HG03439 (cell line): ENCODE results near the gene CUL1.

Experiments
- ATAC-seq: cut with Tn5 transposase; IDR thresholded peaks from one replicate; pipeline ENCODE4 v1.9.1; 2021; ENCODE audit warnings: mild to moderate bottlenecking, moderate library complexity; ENCODE audit not compliant: unreplicated experiment

Gene CUL1

GRCh38 chr7:148802101-148802493, 103.4 kb downstream of the CUL1 start:
- ATAC-seq: no peak

- no peak for ATAC-seq
These were observed 104.4 kb downstream of the CUL1 start for GRCh38 chr7:148803094-148803493.

- ATAC-seq: no peak
These were observed 105.9 kb downstream of the CUL1 start for GRCh38 chr7:148804343-148805235.

GRCh38 chr7:148806187-148806586, 107.5 kb downstream of the CUL1 start:
- ATAC-seq: no peak

GRCh38 chr7:148807436-148807835, 108.7 kb downstream of the CUL1 start:
- no peak for ATAC-seq

- no peak for ATAC-seq
These were observed 111.2 kb downstream of the CUL1 start for GRCh38 chr7:148809856-148810255.

GRCh38 chr7:148811892-148812291, 113.2 kb downstream of the CUL1 start:
- no peak for ATAC-seq

GRCh38 chr7:148813890-148814289, 115.2 kb downstream of the CUL1 start:
- no peak for ATAC-seq

- ATAC-seq: no peak
These were observed 116.3 kb downstream of the CUL1 start for GRCh38 chr7:148814922-148815559.

- ATAC-seq: no peak
These were observed 116.9 kb downstream of the CUL1 start for GRCh38 chr7:148815612-148816011.

- no peak for ATAC-seq
These were observed 121.1 kb downstream of the CUL1 start for GRCh38 chr7:148819697-148820360.

- no peak for ATAC-seq
These were observed 122.7 kb downstream of the CUL1 start for GRCh38 chr7:148821422-148821821.

- no peak for ATAC-seq
These were observed 126.2 kb downstream of the CUL1 start for GRCh38 chr7:148824864-148825263.

GRCh38 chr7:148825338-148825737, 126.6 kb downstream of the CUL1 start:
- no peak for ATAC-seq

GRCh38 chr7:148828965-148829364, 130.3 kb downstream of the CUL1 start:
- ATAC-seq: no peak

- no peak for ATAC-seq
These were observed 132.4 kb downstream of the CUL1 start for GRCh38 chr7:148830897-148831692.

- no peak for ATAC-seq
These were observed 133.1 kb downstream of the CUL1 start for GRCh38 chr7:148831782-148832181.

- ATAC-seq: no peak
These were observed 135.9 kb downstream of the CUL1 start for GRCh38 chr7:148834605-148835004.

- no peak for ATAC-seq
These were observed 137.2 kb downstream of the CUL1 start for GRCh38 chr7:148835854-148836253.

- ATAC-seq: no peak
These were observed 140.2 kb downstream of the CUL1 start for GRCh38 chr7:148838905-148839304.
